HEK293 (cell line): ENCODE measurements around the gene SPTLC3.

ENCODE experiments used
- CTCF ChIP-seq: fragments of 450-650 bp; formaldehyde crosslinking; IDR thresholded peaks from 2 replicates; pipeline ENCODE4 v1.5.1; 2016; ENCODE audit warnings: missing biosample characterization, missing genetic modification characterization
- GLI4 ChIP-seq: fragments of 450-650 bp; formaldehyde crosslinking; IDR thresholded peaks from 2 replicates; pipeline ENCODE4 v1.5.1; 2016; ENCODE audit warnings: missing biosample characterization, missing genetic modification characterization
- ZNF114 ChIP-seq: fragments of 450-650 bp; formaldehyde crosslinking; IDR thresholded peaks from 2 replicates; pipeline ENCODE4 v1.5.0; 2017; ENCODE audit warnings: missing biosample characterization, missing genetic modification characterization

GRCh38 chr20:13092111-13092510 lies 83.3 kb downstream of the SPTLC3 start:
- TF ChIP-seq GLI4, result no peak
- TF ChIP-seq CTCF (tag by site-specific recombination), result no peak
- no peak for TF ChIP-seq ZNF114 (tag by site-specific recombination)
